Thoracic aorta (tissue), 2 donors: ENCODE data around the gene SLC5A12. TPM values are rescaled to one million over a fixed set of nuclear protein-coding genes. Genes with fewer than 3 reads are reported as not detected.

ENCODE experiments used
- ATAC-seq: fragments of 150-250 bp; one replicate; pipeline ENCODE4 v1.8.0; 2017; ENCODE audit warnings: low read depth; ENCODE audit not compliant: insufficient number of reproducible peaks, low FRiP score
- DNase-seq: peaks from one replicate; pipeline ENCODE4 v3.0.0-alpha.2; 2020; ENCODE audit warnings: low spot score
- H3K27ac ChIP-seq, 2 donors: fragments of 200-600 bp; sonication (generic); 1 replicate in 1 of 2; 2 replicates in 1 of 2; pipeline ENCODE4 v1.5.1; 2016; ENCODE audit warnings: mild to moderate bottlenecking in 2 of 2, moderate library complexity in 2 of 2
- H3K27me3 ChIP-seq: fragments of 200-600 bp; sonication (generic); replicated peaks from 2 replicates; pipeline ENCODE4 v1.6.0; 2016; ENCODE audit warnings: mild to moderate bottlenecking; ENCODE audit not compliant: insufficient read depth
- H3K36me3 ChIP-seq: fragments of 200-600 bp; sonication (generic); one replicate; pipeline ENCODE4 v1.5.1; 2016
- H3K4me1 ChIP-seq, 2 donors: fragments of 200-600 bp; sonication (generic); 1 replicate in 1 of 2; 2 replicates in 1 of 2; pipeline versions ENCODE4 v1.5.1 to v1.6.0; 2016; ENCODE audit warnings: low read depth in 2 of 2, mild to moderate bottlenecking in 1 of 2; ENCODE audit not compliant: control insufficient read depth in 1 of 2
- H3K4me3 ChIP-seq: fragments of 200-600 bp; sonication (generic); 2 replicates; pipeline ENCODE4 v1.5.1; 2016; ENCODE audit warnings: mild to moderate bottlenecking
- H3K9me3 ChIP-seq: fragments of 200-600 bp; sonication (generic); 2 replicates; pipeline ENCODE4 v1.5.1; 2016
- CTCF ChIP-seq: fragments of 200-600 bp; sonication (generic); IDR thresholded peaks from one replicate; pipeline ENCODE4 v1.5.1; 2019; ENCODE audit warnings: antibody characterized with exemption
- total RNA-seq, 2 donors: library from RNA; depleted of rRNA; stranded (reverse); fragments of >200 nt; gene quantifications; one replicate each; pipeline versions ENCODE4 v1.1.0 to v1.2.3, GENCODE V29; 2016

The SLC5A12 gene
- total RNA-seq, 2 donors from 2014 or later: 0.68 TPM; not detected in 1

GRCh38 chr11:26688701-26689100, 33.2 kb downstream of the SLC5A12 start:
- no peak for TF ChIP-seq CTCF
- H3K9me3 ChIP-seq: no peaks in the 10 kb centered on the region

DNA sequence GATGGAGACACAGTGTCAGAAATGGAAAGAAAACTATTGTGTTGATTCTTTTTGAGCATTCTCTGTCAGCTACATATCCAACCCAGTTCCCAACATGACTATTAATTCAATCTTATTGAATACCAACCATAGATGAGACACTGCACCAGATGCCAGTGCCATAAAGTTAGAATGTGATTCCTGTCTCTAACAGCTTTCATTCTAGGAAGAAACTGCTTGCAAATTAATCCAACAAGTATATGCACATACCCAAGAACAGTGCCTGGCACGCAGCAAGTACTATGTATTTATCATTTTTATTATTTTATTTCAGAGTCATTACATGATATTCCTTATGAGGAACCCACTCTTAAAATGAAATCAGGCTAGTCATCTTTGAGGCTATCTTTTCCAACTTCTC, 34.5 kb downstream of the SLC5A12 start:
- H3K27ac ChIP-seq: no peak overlapping the region
- no peak for ATAC-seq
- TF ChIP-seq CTCF: no peak

More at GRCh38 chr11:26688701-26689100, 33.2 kb downstream of the SLC5A12 start:
- Histone ChIP-seq H3K27me3 (no peaks in the 10 kb centered on the region), H3K4me3 (no peak overlapping the region), H3K4me1 (no peaks in the 10 kb centered on the region), H3K36me3 (no peaks in the 10 kb centered on the region), H3K27ac (no peak overlapping the region)
- ATAC-seq (no peak), DNase-seq (no peak)

DNA sequence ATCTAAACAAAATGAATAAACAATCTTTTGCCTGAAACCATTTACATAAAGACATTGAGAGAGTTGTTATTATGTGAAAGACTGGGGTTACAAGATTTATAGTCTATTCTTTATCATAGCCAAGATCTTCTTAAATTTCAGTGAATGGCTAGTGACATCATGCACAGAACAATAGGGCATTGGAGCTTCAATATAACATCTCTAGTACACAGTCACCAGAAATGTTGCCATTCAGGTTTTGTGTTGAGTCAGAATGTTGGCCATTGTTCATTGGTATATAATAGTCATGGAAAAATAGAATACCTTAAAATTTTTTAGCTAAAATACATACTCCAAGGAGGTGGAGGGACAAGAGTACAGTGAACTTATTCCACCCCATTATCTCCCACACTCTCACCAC, 44.3 kb downstream of the SLC5A12 start:
- no peaks in the 10 kb centered on the region for H3K36me3 ChIP-seq
- H3K27me3 ChIP-seq: no peaks in the 10 kb centered on the region
- no peak for TF ChIP-seq CTCF
- H3K4me1 ChIP-seq: no peaks in the 10 kb centered on the region
- H3K4me3 ChIP-seq: no peak overlapping the region
- no peaks in the 10 kb centered on the region for H3K9me3 ChIP-seq
- ATAC-seq (no peak), DNase-seq (no peak)
- H3K27ac ChIP-seq: no peak overlapping the region

More for the DNA sequence above, 34.5 kb downstream of the SLC5A12 start:
- no peaks in the 10 kb centered on the region for H3K4me1 ChIP-seq
- H3K4me3 ChIP-seq: no peak overlapping the region
- no peaks in the 10 kb centered on the region for H3K36me3 ChIP-seq
- H3K27me3 ChIP-seq: no peaks in the 10 kb centered on the region
- no peak for DNase-seq
- no peaks in the 10 kb centered on the region for H3K9me3 ChIP-seq

- H3K27ac ChIP-seq: no peak overlapping the region
- no peak for DNase-seq
- H3K9me3 ChIP-seq: no peaks in the 10 kb centered on the region
- H3K4me1 ChIP-seq: no peaks in the 10 kb centered on the region
- TF ChIP-seq CTCF: no peak
- ATAC-seq: no peak
- no peaks in the 10 kb centered on the region for H3K27me3 ChIP-seq
- no peak overlapping the region for H3K4me3 ChIP-seq
- no peaks in the 10 kb centered on the region for H3K36me3 ChIP-seq
These were observed 45.2 kb downstream of the SLC5A12 start for GRCh38 chr11:26676641-26677040.

DNA sequence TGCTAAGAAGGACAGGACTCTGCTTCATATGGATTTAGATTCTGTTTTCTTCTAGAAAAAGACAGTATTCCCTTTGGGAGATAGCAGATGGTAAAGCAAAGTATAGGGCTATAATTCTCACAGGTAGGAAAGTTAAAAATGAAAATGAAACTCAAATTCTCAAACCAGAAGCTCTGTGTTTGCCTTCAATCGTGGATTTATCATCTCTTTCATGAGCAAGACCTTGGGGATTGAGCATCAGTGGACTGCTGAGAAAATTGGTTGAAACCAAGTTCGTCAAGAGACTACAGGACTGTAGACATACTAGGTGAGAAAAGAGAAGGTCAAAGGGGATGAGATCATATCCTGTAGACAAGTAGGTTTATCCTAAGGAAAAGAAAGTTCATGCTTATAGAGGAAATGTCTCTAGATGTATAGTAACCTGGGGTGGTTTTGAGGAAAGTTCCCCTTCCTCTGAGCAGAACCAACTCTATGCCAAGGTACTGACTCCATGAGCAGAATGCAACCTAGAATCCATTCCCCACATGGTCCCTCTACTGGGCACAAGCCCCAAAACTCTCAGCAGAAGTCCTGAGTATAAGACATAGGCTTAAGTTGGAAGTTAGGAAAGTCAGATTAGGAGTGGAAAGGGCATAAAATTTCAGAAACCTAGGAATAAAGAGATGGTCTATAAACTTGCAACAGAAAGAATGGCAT, 46.5 kb downstream of the SLC5A12 start:
- H3K9me3 ChIP-seq: no peaks in the 10 kb centered on the region
- H3K27ac ChIP-seq: no peak overlapping the region
- no peak overlapping the region for H3K4me3 ChIP-seq
- no peaks in the 10 kb centered on the region for H3K4me1 ChIP-seq
- ATAC-seq (no peak), DNase-seq (no peak)
- H3K27me3 ChIP-seq: no peaks in the 10 kb centered on the region
- no peaks in the 10 kb centered on the region for H3K36me3 ChIP-seq
- no peak for TF ChIP-seq CTCF
